SU-DHL-6 (cell line): ENCODE measurements around the gene SREK1IP1.

Experiments used
- H2AFZ ChIP-seq: fragments of 200-600 bp; sonication (generic); 2 replicates; pipeline ENCODE4 v1.6.1; 2014; ENCODE audit warnings: low read depth, mild to moderate bottlenecking, moderate library complexity, mixed read lengths, antibody characterized with exemption, low read length; ENCODE audit not compliant: severe bottlenecking
- H3F3A ChIP-seq: fragments of 200-600 bp; shearing (Covaris generic); 2 replicates; pipeline ENCODE4 v1.6.0; 2016; ENCODE audit warnings: antibody characterized with exemption, mild to moderate bottlenecking; ENCODE audit not compliant: insufficient read depth
- H3K27ac ChIP-seq: fragments of 200-600 bp; sonication (generic); 2 replicates; pipeline ENCODE4 v1.5.1; 2016; ENCODE audit warnings: low read depth, mild to moderate bottlenecking, low read length, moderate library complexity, mixed read lengths
- H3K27me3 ChIP-seq: fragments of 200-600 bp; sonication (generic), shearing (Covaris generic); 2 replicates; pipeline ENCODE4 v1.6.0; 2014; ENCODE audit warnings: mild to moderate bottlenecking, low read length
- H3K36me3 ChIP-seq: fragments of 200-600 bp; sonication (generic); 2 replicates; pipeline ENCODE4 v1.6.1; 2014; ENCODE audit warnings: mild to moderate bottlenecking, low read length, mixed read lengths
- H3K4me2 ChIP-seq: fragments of 300-600, 200-600 bp; shearing (Covaris generic), sonication (generic); 2 replicates; pipeline ENCODE4 v1.6.0; 2014; ENCODE audit warnings: low read length, low read depth, mild to moderate bottlenecking; ENCODE audit not compliant: poor library complexity, severe bottlenecking
- H3K4me3 ChIP-seq: fragments of 200-600 bp; sonication (generic); 2 replicates; pipeline ENCODE4 v1.5.1; 2014; ENCODE audit warnings: antibody characterized with exemption, low read length, mild to moderate bottlenecking, mixed read lengths; ENCODE audit not compliant: insufficient read depth, poor library complexity, severe bottlenecking
- H3K79me2 ChIP-seq: fragments of 200-600 bp; sonication (generic); 2 replicates; pipeline ENCODE4 v1.6.1; 2014; ENCODE audit warnings: mild to moderate bottlenecking, low read length, moderate library complexity; ENCODE audit not compliant: insufficient read depth
- H3K9ac ChIP-seq: fragments of 200-600 bp; sonication (generic); 2 replicates; pipeline ENCODE4 v1.7.0; 2014; ENCODE audit warnings: mild to moderate bottlenecking, low read length
- H3K9me2 ChIP-seq: fragments of 200-600 bp; sonication (generic); replicated peaks from 2 replicates; pipeline ENCODE4 v1.6.1; 2014; ENCODE audit warnings: low read length; ENCODE audit not compliant: insufficient read depth
- H3K9me3 ChIP-seq: fragments of 200-600 bp; sonication (generic); 2 replicates; pipeline ENCODE4 v1.6.1; 2014; ENCODE audit warnings: low read length, mixed read lengths; ENCODE audit not compliant: insufficient read depth
- H4K20me1 ChIP-seq: fragments of 200-600 bp; sonication (generic); 2 replicates; pipeline ENCODE4 v1.6.1; 2014; ENCODE audit warnings: low read depth, mild to moderate bottlenecking, antibody characterized with exemption, low read length, moderate library complexity, mixed read lengths
- CTCF ChIP-seq: fragments of 200-600 bp; sonication (generic); IDR thresholded peaks from one replicate; pipeline ENCODE4 v1.5.1; 2017; ENCODE audit warnings: antibody characterized with exemption, mild to moderate bottlenecking, low read length, moderate library complexity; ENCODE audit not compliant: insufficient read depth, poor library complexity, severe bottlenecking
- EZH2phosphoT487 ChIP-seq: fragments of 200-600 bp; sonication (generic), shearing (Covaris generic); conservative IDR thresholded peaks from 2 replicates; pipeline ENCODE4 v1.6.1; 2018; ENCODE audit warnings: mild to moderate bottlenecking, antibody characterized with exemption, low read length, moderate library complexity, mixed read lengths

The SREK1IP1 gene

GRCh38 chr5:64792469-64792868 is 24.0 kb upstream of the SREK1IP1 start:
- no peaks in the 10 kb centered on the region for H3F3A ChIP-seq
- no peaks in the 10 kb centered on the region for H3K27me3 ChIP-seq
- no peaks in the 10 kb centered on the region for H3K9me2 ChIP-seq
- H3K4me3 ChIP-seq: no peak overlapping the region
- TF ChIP-seq CTCF (no peak), EZH2phosphoT487 (no peak)
- H2AFZ ChIP-seq: no peak overlapping the region
- no peaks in the 10 kb centered on the region for H3K9me3 ChIP-seq
- no peak overlapping the region for H3K4me2 ChIP-seq
- H3K9ac ChIP-seq: no peak overlapping the region
- no peaks in the 10 kb centered on the region for H4K20me1 ChIP-seq
- H3K79me2 ChIP-seq: no peaks in the 10 kb centered on the region
- H3K27ac ChIP-seq: no peak overlapping the region
- H3K36me3 ChIP-seq: peaks cover 3% of the 10 kb centered on the region; the same call in 1 of the 2 replicates

DNA sequence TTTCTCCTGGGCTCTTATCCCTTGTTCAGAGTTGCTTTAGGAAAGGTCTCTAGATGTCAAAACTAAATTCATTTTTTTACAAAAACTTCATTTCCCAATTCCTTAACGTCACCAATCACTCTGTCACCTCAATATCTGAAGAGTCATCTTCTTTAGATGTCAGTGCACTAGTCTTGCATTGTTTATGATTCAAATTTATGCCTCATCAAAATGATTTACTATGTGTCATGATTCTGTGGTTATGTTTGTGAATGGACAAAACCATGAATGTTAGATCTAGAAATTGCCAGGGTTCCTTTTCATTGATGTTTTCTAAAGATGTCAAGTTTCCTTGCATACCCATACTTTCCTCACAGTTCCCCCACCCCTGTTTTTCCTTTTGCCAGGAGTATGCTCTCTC is 21.7 kb upstream of the SREK1IP1 start:
- TF ChIP-seq EZH2phosphoT487 (no peak), CTCF (no peak)
- Histone ChIP-seq H4K20me1 (no peaks in the 10 kb centered on the region), H3K27me3 (no peaks in the 10 kb centered on the region), H2AFZ (no peak overlapping the region), H3K36me3 (peaks cover 3% of the 10 kb centered on the region; the same call in 1 of the 2 replicates), H3K27ac (no peak overlapping the region), H3K4me3 (no peak overlapping the region), H3K9ac (no peak overlapping the region), H3K9me2 (no peaks in the 10 kb centered on the region), H3K4me2 (no peak overlapping the region), H3K79me2 (no peaks in the 10 kb centered on the region), H3F3A (no peaks in the 10 kb centered on the region), H3K9me3 (no peaks in the 10 kb centered on the region)

- H3K79me2 ChIP-seq: no peaks in the 10 kb centered on the region
- no peak overlapping the region for H3K4me2 ChIP-seq
- no peak overlapping the region for H2AFZ ChIP-seq
- no peaks in the 10 kb centered on the region for H3K27me3 ChIP-seq
- H3F3A ChIP-seq: no peaks in the 10 kb centered on the region
- no peaks in the 10 kb centered on the region for H3K9me2 ChIP-seq
- H3K9me3 ChIP-seq: no peaks in the 10 kb centered on the region
- H4K20me1 ChIP-seq: no peaks in the 10 kb centered on the region
- no peak overlapping the region for H3K27ac ChIP-seq
- TF ChIP-seq CTCF (no peak), EZH2phosphoT487 (no peak)
- H3K9ac ChIP-seq: no peak overlapping the region
- H3K36me3 ChIP-seq: peaks cover 7% of the 10 kb centered on the region
- no peak overlapping the region for H3K4me3 ChIP-seq
Observed at GRCh38 chr5:64789457-64789856, 21.0 kb upstream of the SREK1IP1 start.
